Mesothelial cell of epicardium (in vitro differentiated cells): ENCODE data around the gene SCLT1. TPM values are rescaled to one million over a fixed set of nuclear protein-coding genes. Genes with fewer than 3 reads are reported as not detected.

Experiments used
- DNase-seq, 2 experiments: peaks; one replicate each; pipeline ENCODE4 v3.0.0; 2021; ENCODE audit warnings: low spot score in 2 of 2; ENCODE audit not compliant: unreplicated experiment in 2 of 2
- H3K27ac Mint-ChIP-seq: 2 replicates; pipeline ENCODE4 v1.8.0; 2021; ENCODE audit warnings: mixed read lengths
- H3K27me3 Mint-ChIP-seq: 2 replicates; pipeline ENCODE4 v1.8.0; 2021; ENCODE audit warnings: low read depth, mixed read lengths
- H3K36me3 Mint-ChIP-seq: 2 replicates; pipeline ENCODE4 v1.8.0; 2021; ENCODE audit warnings: mixed read lengths
- H3K4me1 Mint-ChIP-seq: 2 replicates; pipeline ENCODE4 v1.8.0; 2021; ENCODE audit warnings: mixed read lengths
- H3K4me3 Mint-ChIP-seq: 2 replicates; pipeline ENCODE4 v1.8.0; 2021; ENCODE audit warnings: mild to moderate bottlenecking, moderate library complexity, mixed read lengths
- H3K9me3 Mint-ChIP-seq: 2 replicates; pipeline ENCODE4 v1.8.0; 2021; ENCODE audit warnings: mixed read lengths
- CTCF ChIP-seq: fragments of 200-600 bp; sonication (generic); IDR thresholded peaks from one replicate; pipeline ENCODE4 v1.5.0; 2021; ENCODE audit warnings: antibody characterized with exemption; ENCODE audit not compliant: unreplicated experiment
- total RNA-seq: library from RNA; stranded (reverse); gene quantifications from 3 replicates; pipeline ENCODE4 v1.2.1, GENCODE V29; 2021

The SCLT1 gene
- total RNA-seq, 1 donor from 2014 or later = 19.0 TPM

DNA sequence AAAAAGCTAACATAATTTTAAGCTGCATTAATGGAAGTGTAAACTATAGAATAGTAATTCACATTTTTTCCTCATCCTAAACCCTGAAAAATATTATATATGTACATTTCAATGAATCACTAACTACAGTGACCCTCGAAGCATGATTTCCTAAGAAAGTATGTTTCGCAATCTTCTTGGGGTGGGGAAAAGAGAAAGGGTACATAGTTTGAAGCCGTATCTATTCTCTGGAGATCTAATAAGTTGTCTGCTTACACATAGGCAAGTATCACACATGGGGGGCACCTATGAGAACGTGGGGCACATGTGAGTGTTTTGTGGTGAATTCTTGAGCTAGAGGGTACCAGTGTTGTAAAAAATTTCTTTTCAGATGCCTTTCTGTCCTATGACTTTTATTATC is 212.7 kb downstream of the SCLT1 start:
- no peaks in the 10 kb centered on the region for H3K27me3 Mint-ChIP-seq
- no peaks in the 10 kb centered on the region for H3K36me3 Mint-ChIP-seq
- no peak for DNase-seq

GRCh38 chr4:128879971-128880370 is 213.4 kb downstream of the SCLT1 start:
- no peaks in the 10 kb centered on the region for H3K4me1 Mint-ChIP-seq
- DNase-seq = no peak
- no peak overlapping the region for H3K27ac Mint-ChIP-seq
- no peaks in the 10 kb centered on the region for H3K9me3 Mint-ChIP-seq
- H3K36me3 Mint-ChIP-seq = no peaks in the 10 kb centered on the region
- no peaks in the 10 kb centered on the region for H3K27me3 Mint-ChIP-seq
- TF ChIP-seq CTCF = no peak
- H3K4me3 Mint-ChIP-seq = no peak overlapping the region

More for the DNA sequence above, 212.7 kb downstream of the SCLT1 start:
- no peaks in the 10 kb centered on the region for H3K4me1 Mint-ChIP-seq
- no peak for TF ChIP-seq CTCF
- H3K4me3 Mint-ChIP-seq = no peak overlapping the region
- no peak overlapping the region for H3K27ac Mint-ChIP-seq
- no peaks in the 10 kb centered on the region for H3K9me3 Mint-ChIP-seq

- no peak overlapping the region for H3K4me3 Mint-ChIP-seq
- no peaks in the 10 kb centered on the region for H3K4me1 Mint-ChIP-seq
- no peaks in the 10 kb centered on the region for H3K9me3 Mint-ChIP-seq
- H3K27ac Mint-ChIP-seq = no peak overlapping the region
- H3K27me3 Mint-ChIP-seq = no peaks in the 10 kb centered on the region
- no peak for TF ChIP-seq CTCF
- no peak for DNase-seq
- no peaks in the 10 kb centered on the region for H3K36me3 Mint-ChIP-seq
Observed at GRCh38 chr4:128879283-128879682, 214.1 kb downstream of the SCLT1 start.

DNA sequence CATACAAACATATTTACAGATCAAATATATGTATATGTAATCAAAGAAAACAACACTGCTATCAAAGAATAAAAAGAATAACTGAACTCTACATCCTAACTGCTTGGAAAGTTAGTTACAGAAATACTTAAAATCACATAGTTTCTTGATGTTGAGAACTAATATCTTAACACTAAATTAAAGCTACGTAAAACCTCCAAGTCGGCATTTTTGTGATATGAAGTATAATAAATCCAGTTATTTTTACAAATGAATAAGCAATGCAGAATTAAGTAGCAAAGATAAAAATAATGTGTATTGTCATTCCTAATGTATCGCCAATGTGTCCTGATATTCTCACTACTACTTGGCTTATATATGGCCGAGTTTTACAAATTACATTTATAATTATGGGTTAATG is 215.4 kb downstream of the SCLT1 start:
- no peak for TF ChIP-seq CTCF
- no peaks in the 10 kb centered on the region for H3K4me1 Mint-ChIP-seq
- H3K27ac Mint-ChIP-seq = no peak overlapping the region
- no peak for DNase-seq
- H3K27me3 Mint-ChIP-seq = no peaks in the 10 kb centered on the region
- H3K4me3 Mint-ChIP-seq = no peak overlapping the region
- peaks cover 5% of the 10 kb centered on the region for H3K36me3 Mint-ChIP-seq
- H3K9me3 Mint-ChIP-seq = no peaks in the 10 kb centered on the region

DNA sequence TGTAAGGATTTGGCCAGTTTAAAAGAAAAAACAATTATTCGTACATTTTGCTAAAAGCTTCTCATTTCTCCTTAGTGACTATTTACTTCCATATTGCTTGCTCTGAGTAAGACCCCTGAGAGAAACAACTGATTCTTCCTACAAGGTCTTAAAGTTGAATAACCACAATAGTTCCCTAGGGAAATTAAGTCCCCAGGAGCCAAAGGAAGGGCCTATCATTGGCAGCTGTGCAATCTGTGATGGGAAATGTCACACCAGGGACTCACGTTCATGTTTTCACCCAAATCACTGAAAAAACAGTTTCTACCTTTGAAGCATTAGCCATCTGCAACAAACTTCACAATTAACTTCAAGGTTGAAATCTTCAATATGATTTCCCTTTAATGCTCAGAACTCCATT is 217.1 kb downstream of the SCLT1 start:
- H3K27me3 Mint-ChIP-seq = no peaks in the 10 kb centered on the region
- H3K36me3 Mint-ChIP-seq = peaks cover 21% of the 10 kb centered on the region
- DNase-seq = no peak
- TF ChIP-seq CTCF = no peak
- H3K9me3 Mint-ChIP-seq = no peaks in the 10 kb centered on the region
- H3K4me3 Mint-ChIP-seq = no peak overlapping the region
- no peak overlapping the region for H3K27ac Mint-ChIP-seq
- no peaks in the 10 kb centered on the region for H3K4me1 Mint-ChIP-seq

DNA sequence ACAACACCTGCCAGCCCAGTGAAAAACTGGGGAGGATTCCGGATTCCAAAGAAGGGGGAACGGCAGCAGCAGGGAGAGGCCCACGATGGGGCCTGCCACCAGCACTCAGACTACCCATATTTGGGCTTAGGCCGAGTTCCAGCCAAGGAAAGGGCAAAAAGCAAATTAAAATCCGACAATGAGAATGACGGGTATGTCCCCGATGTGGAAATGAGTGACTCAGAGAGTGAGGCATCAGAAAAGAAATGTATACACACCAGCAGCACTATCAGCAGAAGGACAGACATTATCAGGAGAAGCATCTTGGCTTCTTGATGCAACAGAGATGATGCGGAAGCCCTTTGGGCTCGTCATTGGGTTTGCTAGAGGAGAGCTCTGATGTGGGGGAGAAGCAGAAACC is 221.4 kb downstream of the SCLT1 start:
- Mint-ChIP-seq H3K27ac (no peak overlapping the region), H3K36me3 (peaks cover 32% of the 10 kb centered on the region), H3K27me3 (no peaks in the 10 kb centered on the region), H3K4me3 (no peak overlapping the region), H3K4me1 (peaks cover 4% of the 10 kb centered on the region), H3K9me3 (no peaks in the 10 kb centered on the region)
- DNase-seq = no peak
- no peak for TF ChIP-seq CTCF
